ENCODE data around the gene DOCK4.
A peak's percentile ranks its signal among the peaks of the same experiment; 100 is the strongest.

DOCK4 gene

GRCh38 chr7:112145206-112145605, 61.0 kb downstream of the DOCK4 start:
- TF ChIP-seq CTCF (conservative IDR thresholded peaks at IDR 0.05; ENCODE audit: low read depth, low read length) = no peak
- no peak overlapping the region for H3K4me3 ChIP-seq (ENCODE audit: low read depth, low read length)
- no peak for DNase-seq (ENCODE audit: low read depth)

DNA sequence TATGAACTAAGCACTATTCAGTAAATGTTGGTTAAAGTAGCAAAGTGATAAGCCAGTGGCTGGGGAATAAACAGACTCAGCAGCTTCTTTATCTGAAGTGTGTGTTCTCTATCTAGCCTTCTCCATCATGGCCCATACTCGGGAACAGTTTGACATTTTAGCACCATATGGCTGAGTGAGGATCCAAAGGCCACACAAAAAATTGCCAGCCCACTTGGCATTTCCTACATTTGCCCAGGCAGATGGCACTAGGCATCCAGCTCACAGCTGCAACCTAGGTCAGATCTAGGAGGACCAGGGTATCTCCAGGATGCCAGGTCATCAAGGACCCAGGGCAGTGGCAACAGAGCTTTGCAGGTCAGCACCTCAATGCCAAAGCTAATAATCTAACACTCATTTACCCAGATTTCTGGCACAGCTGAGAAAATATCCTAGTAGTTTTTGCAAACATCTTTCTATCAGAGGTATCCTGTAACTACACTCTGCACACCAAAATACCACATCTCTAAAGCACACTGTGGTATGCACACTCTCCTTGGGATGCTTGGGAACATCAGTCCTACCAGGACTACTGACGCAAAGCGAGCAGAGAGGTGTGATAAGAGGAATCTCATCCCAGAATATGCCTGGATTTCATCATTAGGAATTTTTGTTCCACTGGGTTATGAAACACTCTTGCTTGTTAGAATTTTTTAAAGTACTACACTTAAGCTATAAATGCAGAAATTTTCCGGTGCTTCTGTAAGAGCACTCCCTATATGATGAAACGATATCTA, 61.7 kb downstream of the DOCK4 start:
- H3K4me3 ChIP-seq (ENCODE audit: low read depth, low read length) = no peak overlapping the region
- TF ChIP-seq CTCF (conservative IDR thresholded peaks at IDR 0.05; ENCODE audit: low read depth, low read length) = no peak
- no peak for DNase-seq (ENCODE audit: low read depth)

GRCh38 chr7:112143582-112143981, 62.6 kb downstream of the DOCK4 start:
- no peak for TF ChIP-seq CTCF (conservative IDR thresholded peaks at IDR 0.05; ENCODE audit: low read depth, low read length)
- peak; percentile 60 for DNase-seq (ENCODE audit: low read depth)

DNA sequence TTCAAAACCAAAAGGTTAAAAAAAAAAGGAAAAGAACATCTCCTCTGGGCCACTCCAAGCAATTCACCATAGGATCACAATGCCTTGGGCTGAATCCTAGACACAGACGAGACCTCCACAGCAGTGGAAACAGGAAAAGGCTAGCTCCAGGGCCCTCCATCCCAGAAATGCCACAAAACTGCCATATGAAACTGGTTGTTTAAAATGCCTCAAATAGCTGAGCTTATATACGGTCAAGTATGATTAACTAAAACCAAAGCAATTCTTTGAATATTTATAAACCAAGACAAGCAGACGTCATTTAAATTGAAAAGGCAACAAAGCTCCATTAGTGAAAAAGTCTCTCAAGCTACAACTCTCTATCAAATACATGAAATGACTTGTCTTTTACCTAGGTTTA, 63.1 kb downstream of the DOCK4 start:
- no peak overlapping the region for H3K4me3 ChIP-seq (ENCODE audit: low read depth, low read length)
- no peak for TF ChIP-seq CTCF (conservative IDR thresholded peaks at IDR 0.05; ENCODE audit: low read depth, low read length)
- no peak for DNase-seq (ENCODE audit: low read depth)

More at GRCh38 chr7:112143582-112143981, 62.6 kb downstream of the DOCK4 start:
- no peak overlapping the region for H3K4me3 ChIP-seq (ENCODE audit: low read depth, low read length)

- no peak overlapping the region for H3K4me3 ChIP-seq (ENCODE audit: low read depth, low read length)
- no peak for TF ChIP-seq CTCF (conservative IDR thresholded peaks at IDR 0.05; ENCODE audit: low read depth, low read length)
- peak; percentile 50 for DNase-seq (ENCODE audit: low read depth)
These were observed 65.6 kb downstream of the DOCK4 start for GRCh38 chr7:112140600-112140999.

DNA sequence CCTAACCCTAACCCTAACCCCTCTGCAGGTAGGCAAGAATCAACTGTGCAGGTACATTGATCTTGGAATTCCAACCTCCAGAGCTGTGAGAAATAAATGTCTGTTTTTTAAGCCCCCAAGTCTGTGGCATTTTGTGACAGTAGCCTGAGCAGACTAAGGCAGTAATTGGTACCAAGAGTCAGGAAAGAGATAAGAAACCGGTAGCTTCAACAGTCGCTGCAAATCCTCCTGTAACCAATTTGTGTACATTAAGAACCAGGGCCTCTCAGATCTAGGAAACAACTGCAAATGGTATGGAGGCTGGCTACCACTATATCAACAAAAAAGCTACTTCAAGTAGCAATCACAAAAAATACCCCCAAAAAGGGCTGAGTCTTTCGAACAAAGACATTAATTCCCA, 67.3 kb downstream of the DOCK4 start:
- no peak for DNase-seq (ENCODE audit: low read depth)
- no peak for TF ChIP-seq CTCF (conservative IDR thresholded peaks at IDR 0.05; ENCODE audit: low read depth, low read length)
- H3K4me3 ChIP-seq (ENCODE audit: low read depth, low read length) = no peak overlapping the region

GRCh38 chr7:112138325-112138852, 67.8 kb downstream of the DOCK4 start:
- TF ChIP-seq CTCF (conservative IDR thresholded peaks at IDR 0.05; ENCODE audit: low read depth, low read length) = no peak
- no peak for DNase-seq (ENCODE audit: low read depth)

More at GRCh38 chr7:112138325-112138852, 67.8 kb downstream of the DOCK4 start:
- H3K4me3 ChIP-seq (ENCODE audit: low read depth, low read length) = no peak overlapping the region
